Uterus (tissue), 4 donors: ENCODE results near the gene EGFL8. TPM values are rescaled to one million over a fixed set of nuclear protein-coding genes. Genes with fewer than 3 reads are reported as not detected.
A peak's percentile ranks its signal among the peaks of the same experiment; 100 is the strongest.

ENCODE experiments used
- DNase-seq, 2 donors: peaks; one replicate each; pipeline ENCODE4 v3.0.0-alpha.2; 2019 to 2020
- H3K27ac ChIP-seq, 2 donors: fragments of 200-600 bp; sonication (generic); 1 replicate in 1 of 2; 2 replicates in 1 of 2; pipeline ENCODE4 v1.5.1; 2016 to 2018
- H3K27me3 ChIP-seq, 2 donors: fragments of 200-600 bp; sonication (generic); one replicate each; pipeline ENCODE4 v1.5.1; 2018 to 2019; ENCODE audit warnings: control low read depth in 1 of 2
- H3K36me3 ChIP-seq, 2 donors: fragments of 200-600 bp; sonication (generic); one replicate each; pipeline ENCODE4 v1.5.1; 2019; ENCODE audit warnings: control low read depth in 1 of 2
- H3K4me1 ChIP-seq, 2 donors: fragments of 200-600 bp; sonication (generic); one replicate each; pipeline ENCODE4 v1.5.1; 2018 to 2019; ENCODE audit warnings: control low read depth in 1 of 2
- H3K4me3 ChIP-seq, 2 donors: fragments of 200-600 bp; sonication (generic); 1 replicate in 1 of 2; 2 replicates in 1 of 2; pipeline ENCODE4 v1.5.1; 2018 to 2019; ENCODE audit warnings: mild to moderate bottlenecking in 1 of 2
- H3K9me3 ChIP-seq, 2 donors: fragments of 200-600 bp; sonication (generic); one replicate each; pipeline ENCODE4 v1.5.1; 2019; ENCODE audit warnings: control low read depth in 1 of 2
- CTCF ChIP-seq, 4 experiments: fragments of 200-600 bp in 2 of 4; fragments of 450-650 bp in 2 of 4; sonication (generic) in 2 of 4; IDR thresholded peaks; one replicate each; pipeline ENCODE4 v1.5.1; 2016 to 2019; ENCODE audit warnings: antibody characterized with exemption in 4 of 4, mild to moderate bottlenecking in 2 of 4, moderate library complexity in 1 of 4
- POLR2A ChIP-seq, 2 donors: fragments of 450-650 bp; IDR thresholded peaks; one replicate each; pipeline ENCODE4 v1.6.1; 2016; ENCODE audit warnings: antibody characterized with exemption in 2 of 2, mild to moderate bottlenecking in 1 of 2, moderate library complexity in 1 of 2
- intact Hi-C: fragments of 100-400 bp; cut with DNase I; formaldehyde crosslinking; loops from one replicate; pipeline ENCODE4 v1.15.1; 2023; ENCODE audit warnings: low total_unique reads
- total RNA-seq, 4 donors: library from RNA; depleted of rRNA in 3 of 4; stranded (reverse); fragments of >200 nt in 3 of 4; gene quantifications; one replicate each; pipeline versions ENCODE4 v1.1.0 to v1.2.4, GENCODE V29; 2014 to 2023
- donor health status: DM: yes; HTN: yes; CAD: no.

The EGFL8 gene
- total RNA-seq = 10 to 100 TPM in 3 of 4 donors, 1 to 10 TPM in 1; 9.2 to 54.8 (median 20.2) TPM

- Histone ChIP-seq H3K4me1 (no peaks in the 10 kb centered on the region), H3K36me3 (no peaks in the 10 kb centered on the region), H3K27ac (peak within 1 kb of the TSS; percentile 18 to 23), H3K9me3 (no peaks in the 10 kb centered on the region), H3K27me3 (no peaks in the 10 kb centered on the region), H3K4me3 (no peak within 1 kb of the TSS)
- intact Hi-C loops = no loop called here
- TF ChIP-seq POLR2A (IDR thresholded peaks at IDR 0.05) (no peak), CTCF (IDR thresholded peaks at IDR 0.05) (no peak)
- no peak for DNase-seq
These were observed at the start of gene EGFL8 for GRCh38 chr6:32164295-32164694. TSS of gene EGFL8 (plus strand) at chr6:32164595. CDS start at chr6:32166166, 1,571 bp downstream.

GRCh38 chr6:32114796-32115195, 49.6 kb upstream of the EGFL8 start:
- Histone ChIP-seq H3K4me1 (peaks cover 11 to 50% of the 10 kb centered on the region in 2 donors), H3K27me3 (no peaks in the 10 kb centered on the region), H3K4me3 (no peak overlapping the region), H3K27ac (peak overlapping the region; percentile 93 to 94), H3K36me3 (no peaks in the 10 kb centered on the region), H3K9me3 (no peaks in the 10 kb centered on the region)
- TF ChIP-seq POLR2A (IDR thresholded peaks at IDR 0.05) (no peak), CTCF (IDR thresholded peaks at IDR 0.05) (no peak)
- DNase-seq = no peak
- intact Hi-C loops = no loop called here

GRCh38 chr6:32115623-32116022, 48.8 kb upstream of the EGFL8 start:
- H3K4me3 ChIP-seq = no peak overlapping the region
- TF ChIP-seq CTCF (IDR thresholded peaks at IDR 0.05) = no peak
- TF ChIP-seq POLR2A (IDR thresholded peaks at IDR 0.05) = no peak
- intact Hi-C loops = no loop called here
- H3K9me3 ChIP-seq = no peaks in the 10 kb centered on the region
- no peaks in the 10 kb centered on the region for H3K36me3 ChIP-seq
- no peak for DNase-seq
- H3K27me3 ChIP-seq = no peaks in the 10 kb centered on the region
- H3K27ac ChIP-seq = peak overlapping the region; percentile 93 to 94
- peaks cover 11 to 45% of the 10 kb centered on the region in 2 donors for H3K4me1 ChIP-seq

GRCh38 chr6:32116674-32117073, 47.7 kb upstream of the EGFL8 start:
- Histone ChIP-seq H3K36me3 (no peaks in the 10 kb centered on the region), H3K9me3 (no peaks in the 10 kb centered on the region), H3K27ac (peak overlapping the region; percentile 8 to 94), H3K4me3 (no peak overlapping the region), H3K4me1 (peaks cover 11 to 35% of the 10 kb centered on the region in 2 donors), H3K27me3 (no peaks in the 10 kb centered on the region)
- intact Hi-C loops = no loop called here
- TF ChIP-seq CTCF (IDR thresholded peaks at IDR 0.05) (peak in 2 of 4 experiments; percentile 13 to 30), POLR2A (IDR thresholded peaks at IDR 0.05) (no peak)
- DNase-seq = no peak

- intact Hi-C loops = no loop called here
- peaks cover 11 to 27% of the 10 kb centered on the region in 2 donors for H3K4me1 ChIP-seq
These were observed 46.9 kb upstream of the EGFL8 start for GRCh38 chr6:32117461-32117860.

More at GRCh38 chr6:32117461-32117860, 46.9 kb upstream of the EGFL8 start:
- H3K9me3 ChIP-seq = no peaks in the 10 kb centered on the region
- H3K27me3 ChIP-seq = no peaks in the 10 kb centered on the region
- no peak for DNase-seq
- H3K4me3 ChIP-seq = no peak overlapping the region
- no peaks in the 10 kb centered on the region for H3K36me3 ChIP-seq
- TF ChIP-seq POLR2A (IDR thresholded peaks at IDR 0.05) (no peak), CTCF (IDR thresholded peaks at IDR 0.05) (no peak)
- peak overlapping the region in 1 of 2 donors; percentile 17 for H3K27ac ChIP-seq
